ENCODE measurements around the gene HNRNPDL. TPM values are rescaled to one million over a fixed set of nuclear protein-coding genes. Genes with fewer than 3 reads are reported as not detected.

The HNRNPDL gene
- total RNA-seq, 1 experiment from 2014 or later = 179 TPM

- Histone ChIP-seq H2AFZ (no peak overlapping the region), H3K79me2 (ENCODE audit: low read depth) (peaks cover 2% of the 10 kb centered on the region; the same call in 1 of the 2 replicates), H3K4me1 (replicated peaks; ENCODE audit: insufficient read depth) (no peaks in the 10 kb centered on the region), H3F3A (ENCODE audit: insufficient read depth, low read depth) (no peaks in the 10 kb centered on the region), H3K27me3 (ENCODE audit: insufficient read depth, low read depth) (no peaks in the 10 kb centered on the region), H3K4me3 (no peak overlapping the region), H3K9me3 (ENCODE audit: insufficient read depth, low read depth) (no peaks in the 10 kb centered on the region), H3K36me3 (ENCODE audit: low read depth) (peaks cover 3% of the 10 kb centered on the region; the same call in 1 of the 2 replicates), H4K20me1 (ENCODE audit: insufficient read depth) (no peaks in the 10 kb centered on the region), H3K4me2 (no peak overlapping the region), H3K27ac (no peak overlapping the region), H3K9me2 (ENCODE audit: insufficient read depth) (no peaks in the 10 kb centered on the region)
- POLR2A ChIA-PET (ENCODE audit: unreplicated experiment) = no interaction called here
- intact Hi-C loops (cut with micrococcal nuclease; ENCODE audit: unreplicated experiment) = no loop called here
- TF ChIP-seq CTCF (conservative IDR thresholded peaks at IDR 0.05) = no peak
- TF ChIP-seq EZH2 (IDR thresholded peaks at IDR 0.05; ENCODE audit: low read depth) = no peak
- no TSS peak for BruUV-seq (replicated peaks)
- CTCF ChIA-PET = interaction anchor here (0.5 kb wide), 1 partner anchor 11 kb away, joined by 8 read pairs; no protein-coding TSS in a partner anchor
- no peak for DNase-seq
These were observed 20.9 kb upstream of the HNRNPDL start for GRCh38 chr4:82450966-82451755.

GRCh38 chr4:82447886-82448285 is 17.6 kb upstream of the HNRNPDL start:
- H3K4me1 ChIP-seq (replicated peaks; ENCODE audit: insufficient read depth) = no peaks in the 10 kb centered on the region
- peaks cover 20% of the 10 kb centered on the region; the same call in 1 of the 2 replicates for H3K79me2 ChIP-seq (ENCODE audit: low read depth)
- no peaks in the 10 kb centered on the region for H4K20me1 ChIP-seq (ENCODE audit: insufficient read depth)
- ChIA-PET POLR2A (ENCODE audit: unreplicated experiment) (no interaction called here), CTCF (no interaction called here)
- intact Hi-C loops (cut with micrococcal nuclease; ENCODE audit: unreplicated experiment) = no loop called here
- no peak overlapping the region for H2AFZ ChIP-seq
- DNase-seq = no peak
- H3K36me3 ChIP-seq (ENCODE audit: low read depth) = peaks cover 3% of the 10 kb centered on the region; the same call in 1 of the 2 replicates
- H3K27ac ChIP-seq = no peak overlapping the region
- no peaks in the 10 kb centered on the region for H3F3A ChIP-seq (ENCODE audit: insufficient read depth, low read depth)
- BruUV-seq (replicated peaks) = no TSS peak
- TF ChIP-seq EZH2 (IDR thresholded peaks at IDR 0.05; ENCODE audit: low read depth) (no peak), CTCF (conservative IDR thresholded peaks at IDR 0.05) (no peak)
- no peak overlapping the region for H3K4me2 ChIP-seq
- no peaks in the 10 kb centered on the region for H3K27me3 ChIP-seq (ENCODE audit: insufficient read depth, low read depth)
- H3K4me3 ChIP-seq = no peak overlapping the region
- no peaks in the 10 kb centered on the region for H3K9me3 ChIP-seq (ENCODE audit: insufficient read depth, low read depth)
- H3K9me2 ChIP-seq (ENCODE audit: insufficient read depth) = no peaks in the 10 kb centered on the region

- Histone ChIP-seq H3K9me2 (ENCODE audit: insufficient read depth) (no peaks in the 10 kb centered on the region), H3K27ac (no peak overlapping the region), H2AFZ (no peak overlapping the region), H3K9me3 (ENCODE audit: insufficient read depth, low read depth) (no peaks in the 10 kb centered on the region), H3K4me2 (no peak overlapping the region), H3K36me3 (ENCODE audit: low read depth) (no peaks in the 10 kb centered on the region), H3K79me2 (ENCODE audit: low read depth) (peaks cover 85% of the 10 kb centered on the region), H3F3A (ENCODE audit: insufficient read depth, low read depth) (no peaks in the 10 kb centered on the region), H3K4me3 (no peak overlapping the region), H4K20me1 (ENCODE audit: insufficient read depth) (no peaks in the 10 kb centered on the region; the same call in 1 of the 2 replicates), H3K4me1 (replicated peaks; ENCODE audit: insufficient read depth) (no peaks in the 10 kb centered on the region), H3K27me3 (ENCODE audit: insufficient read depth, low read depth) (no peaks in the 10 kb centered on the region)
- intact Hi-C loops (cut with micrococcal nuclease; ENCODE audit: unreplicated experiment) = no loop called here
- TF ChIP-seq EZH2 (IDR thresholded peaks at IDR 0.05; ENCODE audit: low read depth) (no peak), CTCF (conservative IDR thresholded peaks at IDR 0.05) (no peak)
- BruUV-seq (replicated peaks) = no TSS peak
- CTCF ChIA-PET = no interaction called here
- POLR2A ChIA-PET (ENCODE audit: unreplicated experiment) = no interaction called here
- no peak for DNase-seq
These were observed 8.8 kb upstream of the HNRNPDL start for GRCh38 chr4:82439088-82439487.
